ENCODE measurements around the gene PROSER1.
"Not testable (repeated sequence)": the region's sequence is repeated elsewhere in the genome, so short reads cannot be mapped to it uniquely, and the experiment has no call there.

Gene PROSER1

DNA sequence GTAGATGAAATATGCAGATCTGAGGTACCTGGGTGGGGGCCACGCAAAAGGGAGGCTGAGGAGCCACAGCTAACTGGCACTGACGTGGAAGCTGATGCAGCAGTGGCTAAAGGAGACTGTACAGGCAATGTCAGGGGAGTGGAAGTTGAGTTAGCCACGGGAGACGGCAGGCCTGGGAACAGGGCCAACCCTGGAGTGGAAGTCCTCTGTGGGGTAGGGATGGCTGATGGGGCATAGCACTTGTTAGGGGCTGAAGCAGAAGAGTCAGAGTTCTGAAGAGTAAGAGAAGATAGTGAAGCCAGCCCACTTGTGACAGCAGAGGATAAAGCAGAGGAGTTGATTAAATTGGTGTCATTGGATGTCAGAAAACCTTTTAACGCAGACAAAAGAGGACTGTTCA lies 24.4 kb downstream of the PROSER1 start:
- Histone ChIP-seq H2BK120ac (ENCODE audit: low read depth, low read length) (no peak overlapping the region), H3K36me3 (ENCODE audit: control insufficient read depth, insufficient read depth, low read length) (peaks cover 11% of the 10 kb centered on the region), H3K27me3 (ENCODE audit: insufficient read depth, low read length, poor library complexity) (no peaks in the 10 kb centered on the region)

DNA sequence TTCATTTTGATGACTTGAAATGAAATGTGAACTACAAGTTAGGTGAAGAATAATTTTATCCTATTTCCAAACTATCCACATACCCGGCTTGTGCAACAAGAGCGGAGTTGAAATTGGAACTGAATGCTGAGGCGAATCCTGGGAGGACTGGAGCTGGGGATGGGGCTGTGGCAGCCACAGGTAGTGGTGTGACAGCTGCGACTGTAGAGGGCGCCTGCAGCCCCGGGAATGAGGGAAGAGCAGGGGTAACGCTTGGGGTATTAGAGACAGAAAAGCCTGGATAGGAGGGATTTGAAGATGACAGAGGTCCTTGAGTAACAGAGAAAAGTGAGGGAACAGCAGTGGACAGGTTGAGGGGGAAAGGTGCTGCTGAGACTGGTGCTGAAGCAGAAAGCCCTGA lies 25.3 kb downstream of the PROSER1 start:
- Histone ChIP-seq H3K4ac (ENCODE audit: low read depth, low read length) (no peak overlapping the region), H3K9ac (ENCODE audit: low read length) (no peak overlapping the region), H3K27me3 (ENCODE audit: insufficient read depth, low read length, poor library complexity) (no peaks in the 10 kb centered on the region), H3K18ac (ENCODE audit: low read length) (no peak overlapping the region), H4K8ac (ENCODE audit: low read depth, low read length) (no peak overlapping the region), H3K23ac (ENCODE audit: low read length) (no peak overlapping the region), H3K27ac (ENCODE audit: low read depth, low read length) (no peak overlapping the region), H3K4me2 (ENCODE audit: low read length) (no peak overlapping the region), H3K79me2 (ENCODE audit: control insufficient read depth, insufficient read depth, low read length) (no peaks in the 10 kb centered on the region), H3K36me3 (ENCODE audit: control insufficient read depth, insufficient read depth, low read length) (peaks cover 11% of the 10 kb centered on the region), H3K4me1 (ENCODE audit: control insufficient read depth, low read depth, low read length) (no peaks in the 10 kb centered on the region), H2AK5ac (ENCODE audit: low read length) (no peak overlapping the region), H3K79me1 (ENCODE audit: low read length) (no peaks in the 10 kb centered on the region), H4K5ac (ENCODE audit: low read length) (no peak overlapping the region), H2BK5ac (ENCODE audit: low read length) (no peak overlapping the region), H3K4me3 (ENCODE audit: low read length) (no peak overlapping the region), H2BK120ac (ENCODE audit: low read depth, low read length) (no peak overlapping the region), H2BK15ac (replicated peaks; ENCODE audit: low read depth) (no peak overlapping the region), H3K56ac (ENCODE audit: low read length) (no peak overlapping the region)
- no CpG with 5 or more reads among the region's 7 CpGs for WGBS (ENCODE audit: extremely low coverage, insufficient coverage, low lambda C conversion rate)
- peak; percentile 63 for DNase-seq

More for the DNA sequence above, 24.4 kb downstream of the PROSER1 start:
- Histone ChIP-seq H3K23ac (ENCODE audit: low read length) (no peak overlapping the region), H3K56ac (ENCODE audit: low read length) (no peak overlapping the region), H3K4me3 (ENCODE audit: low read length) (no peak overlapping the region), H3K79me1 (ENCODE audit: low read length) (no peaks in the 10 kb centered on the region), H3K18ac (ENCODE audit: low read length) (no peak overlapping the region), H3K4me1 (ENCODE audit: control insufficient read depth, low read depth, low read length) (no peaks in the 10 kb centered on the region), H2AK5ac (ENCODE audit: low read length) (no peak overlapping the region), H3K4me2 (ENCODE audit: low read length) (no peak overlapping the region), H3K9ac (ENCODE audit: low read length) (no peak overlapping the region), H3K27ac (ENCODE audit: low read depth, low read length) (no peak overlapping the region), H2BK5ac (ENCODE audit: low read length) (no peak overlapping the region), H3K4ac (ENCODE audit: low read depth, low read length) (no peak overlapping the region), H2BK15ac (replicated peaks; ENCODE audit: low read depth) (no peak overlapping the region), H4K5ac (ENCODE audit: low read length) (no peak overlapping the region), H3K79me2 (ENCODE audit: control insufficient read depth, insufficient read depth, low read length) (no peaks in the 10 kb centered on the region), H4K8ac (ENCODE audit: low read depth, low read length) (no peak overlapping the region)
- no peak for DNase-seq
- no CpG with 5 or more reads among the region's 5 CpGs for whole genome bisulfite sequencing (ENCODE audit: extremely low coverage, insufficient coverage, low lambda C conversion rate)

DNA sequence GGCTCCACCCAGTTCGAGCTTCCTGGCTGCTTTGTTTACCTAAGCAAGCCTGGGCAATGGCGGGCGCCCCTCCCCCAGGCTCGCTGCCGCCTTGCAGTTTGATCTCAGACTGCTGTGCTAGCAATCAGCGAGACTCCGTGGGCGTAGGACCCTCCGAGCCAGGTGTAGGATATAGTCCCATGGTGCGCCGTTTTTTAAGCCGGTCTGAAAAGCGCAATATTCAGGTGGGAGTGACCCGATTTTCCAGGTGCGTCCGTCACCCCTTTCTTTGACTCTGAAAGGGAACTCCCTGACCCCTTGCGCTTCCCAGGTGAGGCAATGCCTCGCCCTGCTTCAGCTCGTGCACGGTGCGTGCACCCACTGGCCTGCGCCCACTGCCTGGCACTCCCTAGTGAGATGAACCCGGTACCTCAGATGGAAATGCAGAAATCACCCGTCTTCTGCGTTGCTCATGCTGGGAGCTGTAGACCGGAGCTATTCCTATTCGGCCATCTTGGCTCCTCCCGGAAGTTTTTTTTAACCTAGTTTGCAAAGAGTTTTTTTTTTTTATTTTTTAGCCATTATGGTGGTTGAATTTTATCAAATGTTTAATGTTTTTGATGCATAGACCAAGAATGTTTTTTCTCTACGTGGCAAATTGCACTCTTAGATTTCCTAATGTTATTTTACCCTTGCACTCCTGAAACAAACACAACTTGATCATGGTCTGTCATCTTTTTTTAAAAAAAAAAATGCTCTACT lies 31.3 kb downstream of the PROSER1 start:
- not testable (repeated sequence) for H3K4ac ChIP-seq (ENCODE audit: low read depth, low read length); H3K23ac ChIP-seq (ENCODE audit: low read length); H4K8ac ChIP-seq (ENCODE audit: low read depth, low read length); H3K27me3 ChIP-seq (ENCODE audit: insufficient read depth, low read length, poor library complexity); H3K56ac ChIP-seq (ENCODE audit: low read length); DNase-seq; H3K4me3 ChIP-seq (ENCODE audit: low read length); H3K36me3 ChIP-seq (ENCODE audit: control insufficient read depth, insufficient read depth, low read length); H2AK5ac ChIP-seq (ENCODE audit: low read length); H3K4me1 ChIP-seq (ENCODE audit: control insufficient read depth, low read depth, low read length); H3K27ac ChIP-seq (ENCODE audit: low read depth, low read length); H2BK15ac ChIP-seq (replicated peaks; ENCODE audit: low read depth); H2BK120ac ChIP-seq (ENCODE audit: low read depth, low read length); H3K4me2 ChIP-seq (ENCODE audit: low read length); H3K9ac ChIP-seq (ENCODE audit: low read length); H3K18ac ChIP-seq (ENCODE audit: low read length); H3K79me2 ChIP-seq (ENCODE audit: control insufficient read depth, insufficient read depth, low read length); H2BK5ac ChIP-seq (ENCODE audit: low read length); H3K79me1 ChIP-seq (ENCODE audit: low read length); H4K5ac ChIP-seq (ENCODE audit: low read length)
- WGBS (ENCODE audit: extremely low coverage, insufficient coverage, low lambda C conversion rate), result no CpG with 5 or more reads among the region's 29 CpGs

DNA sequence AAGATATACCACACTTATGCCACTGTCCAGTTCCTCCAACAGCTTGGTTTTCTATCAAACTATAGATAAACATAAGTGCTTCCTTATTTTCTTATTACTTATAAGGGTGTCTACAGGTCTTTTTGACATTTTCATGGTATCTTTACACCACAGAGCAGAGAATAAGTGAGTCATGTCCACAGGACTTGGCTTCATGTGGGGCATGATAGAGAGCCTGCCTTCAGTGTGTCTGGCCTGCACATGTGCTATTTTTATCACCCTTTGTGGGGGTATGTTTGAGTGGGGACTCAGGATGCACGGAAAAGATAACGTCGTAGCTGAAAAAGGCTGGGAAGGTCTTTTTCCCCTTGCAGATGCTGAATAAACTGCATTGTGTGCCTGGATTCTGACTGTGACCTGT lies 39.1 kb downstream of the PROSER1 start:
- H3K56ac ChIP-seq (ENCODE audit: low read length), result no peak overlapping the region
- no peak overlapping the region for H3K4ac ChIP-seq (ENCODE audit: low read depth, low read length)
- H4K5ac ChIP-seq (ENCODE audit: low read length), result no peak overlapping the region
- H3K9ac ChIP-seq (ENCODE audit: low read length), result no peak overlapping the region
- H2BK5ac ChIP-seq (ENCODE audit: low read length), result no peak overlapping the region
- H4K8ac ChIP-seq (ENCODE audit: low read depth, low read length), result no peak overlapping the region
- H3K23ac ChIP-seq (ENCODE audit: low read length), result no peak overlapping the region
- no peaks in the 10 kb centered on the region for H3K36me3 ChIP-seq (ENCODE audit: control insufficient read depth, insufficient read depth, low read length)
- no peak overlapping the region for H3K27ac ChIP-seq (ENCODE audit: low read depth, low read length)
- WGBS (ENCODE audit: extremely low coverage, insufficient coverage, low lambda C conversion rate), result no CpG with 5 or more reads among the region's 3 CpGs
- no peak overlapping the region for H2BK120ac ChIP-seq (ENCODE audit: low read depth, low read length)
- no peak overlapping the region for H2AK5ac ChIP-seq (ENCODE audit: low read length)
- no peaks in the 10 kb centered on the region for H3K79me1 ChIP-seq (ENCODE audit: low read length)
- H3K4me1 ChIP-seq (ENCODE audit: control insufficient read depth, low read depth, low read length), result no peaks in the 10 kb centered on the region
- no peak overlapping the region for H3K4me3 ChIP-seq (ENCODE audit: low read length)
- no peak overlapping the region for H2BK15ac ChIP-seq (replicated peaks; ENCODE audit: low read depth)
- no peak overlapping the region for H3K18ac ChIP-seq (ENCODE audit: low read length)
- H3K27me3 ChIP-seq (ENCODE audit: insufficient read depth, low read length, poor library complexity), result no peaks in the 10 kb centered on the region
- no peak for DNase-seq
- no peaks in the 10 kb centered on the region for H3K79me2 ChIP-seq (ENCODE audit: control insufficient read depth, insufficient read depth, low read length)
- no peak overlapping the region for H3K4me2 ChIP-seq (ENCODE audit: low read length)

DNA sequence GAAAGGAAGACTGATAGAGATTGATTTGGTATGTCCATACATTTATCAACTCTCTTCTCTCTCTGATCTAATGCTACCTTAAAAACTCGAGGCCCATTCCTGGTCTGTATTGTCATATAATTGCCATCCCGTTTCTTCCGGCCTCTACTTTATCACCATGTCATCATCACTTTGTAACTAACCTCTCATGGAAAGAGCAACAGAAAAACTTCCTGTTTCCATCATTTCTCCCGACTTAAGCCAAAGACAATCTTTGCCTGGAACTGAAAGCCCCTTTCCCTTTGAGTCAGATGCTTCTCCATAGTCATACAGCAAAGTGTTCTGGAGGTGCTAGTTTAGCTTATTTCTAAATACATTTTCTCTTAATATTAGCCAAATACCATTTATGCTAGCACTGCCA lies 44.5 kb downstream of the PROSER1 start:
- Histone ChIP-seq H3K36me3 (ENCODE audit: control insufficient read depth, insufficient read depth, low read length) (no peaks in the 10 kb centered on the region), H3K79me2 (ENCODE audit: control insufficient read depth, insufficient read depth, low read length) (no peaks in the 10 kb centered on the region), H4K5ac (ENCODE audit: low read length) (no peak overlapping the region), H3K4me1 (ENCODE audit: control insufficient read depth, low read depth, low read length) (no peaks in the 10 kb centered on the region), H3K4me2 (ENCODE audit: low read length) (no peak overlapping the region), H3K4me3 (ENCODE audit: low read length) (no peak overlapping the region), H3K56ac (ENCODE audit: low read length) (no peak overlapping the region), H3K79me1 (ENCODE audit: low read length) (no peaks in the 10 kb centered on the region), H4K8ac (ENCODE audit: low read depth, low read length) (no peak overlapping the region), H3K27ac (ENCODE audit: low read depth, low read length) (no peak overlapping the region), H2AK5ac (ENCODE audit: low read length) (no peak overlapping the region), H3K27me3 (ENCODE audit: insufficient read depth, low read length, poor library complexity) (no peaks in the 10 kb centered on the region), H2BK15ac (replicated peaks; ENCODE audit: low read depth) (no peak overlapping the region), H3K9ac (ENCODE audit: low read length) (no peak overlapping the region), H3K23ac (ENCODE audit: low read length) (no peak overlapping the region), H3K18ac (ENCODE audit: low read length) (no peak overlapping the region), H2BK120ac (ENCODE audit: low read depth, low read length) (no peak overlapping the region), H2BK5ac (ENCODE audit: low read length) (no peak overlapping the region), H3K4ac (ENCODE audit: low read depth, low read length) (no peak overlapping the region)
- WGBS (ENCODE audit: extremely low coverage, insufficient coverage, low lambda C conversion rate), result no CpG with 5 or more reads among the region's 4 CpGs
- DNase-seq, result no peak

DNA sequence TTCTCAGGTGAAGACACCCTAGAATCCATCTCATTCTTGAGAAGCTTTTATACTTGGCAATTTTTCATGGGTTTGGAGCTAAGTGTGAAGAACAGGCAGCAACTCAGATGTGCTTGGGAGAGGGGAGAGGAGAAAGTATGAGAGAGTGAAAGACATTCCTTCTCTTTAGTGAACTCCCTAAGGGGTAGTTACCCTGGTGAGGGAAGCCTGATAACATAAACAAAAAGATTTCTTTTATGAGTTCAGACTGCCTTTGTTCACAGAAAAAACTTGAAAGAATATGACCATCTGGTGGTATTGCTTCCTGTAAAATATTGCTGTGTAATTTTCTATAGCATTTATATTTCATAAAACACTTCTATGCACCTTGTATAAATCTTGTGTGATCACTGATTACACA lies 47.2 kb downstream of the PROSER1 start, which contains the start of gene STOML3:
TSS of gene STOML3 (minus strand) at position 139 of the 400 bp plus-strand sequence. CDS start at position 29, 110 bp downstream.
- H2BK5ac ChIP-seq (ENCODE audit: low read length), result no peak within 1 kb of the TSS
- no peak within 1 kb of the TSS for H4K8ac ChIP-seq (ENCODE audit: low read depth, low read length)
- no peaks in the 10 kb centered on the region for H3K79me2 ChIP-seq (ENCODE audit: control insufficient read depth, insufficient read depth, low read length)
- H3K18ac ChIP-seq (ENCODE audit: low read length), result no peak within 1 kb of the TSS
- no peaks in the 10 kb centered on the region for H3K27me3 ChIP-seq (ENCODE audit: insufficient read depth, low read length, poor library complexity)
- H3K9ac ChIP-seq (ENCODE audit: low read length), result no peak within 1 kb of the TSS
- no peak within 1 kb of the TSS for H3K4me2 ChIP-seq (ENCODE audit: low read length)
- no peak within 1 kb of the TSS for H4K5ac ChIP-seq (ENCODE audit: low read length)
- no peaks in the 10 kb centered on the region for H3K36me3 ChIP-seq (ENCODE audit: control insufficient read depth, insufficient read depth, low read length)
- no peak within 1 kb of the TSS for H3K4ac ChIP-seq (ENCODE audit: low read depth, low read length)
- no peak within 1 kb of the TSS for H2BK120ac ChIP-seq (ENCODE audit: low read depth, low read length)
- H2AK5ac ChIP-seq (ENCODE audit: low read length), result no peak within 1 kb of the TSS
- peak; percentile 57 for DNase-seq
- H3K23ac ChIP-seq (ENCODE audit: low read length), result no peak within 1 kb of the TSS
- no peak within 1 kb of the TSS for H3K27ac ChIP-seq (ENCODE audit: low read depth, low read length)
- H3K4me3 ChIP-seq (ENCODE audit: low read length), result no peak within 1 kb of the TSS
- no peak within 1 kb of the TSS for H3K56ac ChIP-seq (ENCODE audit: low read length)
- H3K79me1 ChIP-seq (ENCODE audit: low read length), result no peaks in the 10 kb centered on the region
- H3K4me1 ChIP-seq (ENCODE audit: control insufficient read depth, low read depth, low read length), result no peaks in the 10 kb centered on the region
- no peak within 1 kb of the TSS for H2BK15ac ChIP-seq (replicated peaks; ENCODE audit: low read depth)
